ENCODE data around the gene ADGRL1.

GRCh38 chr19:14141041-14141440 lies 64.9 kb downstream of the ADGRL1 start:
- TF ChIP-seq YY1 (IDR thresholded peaks at IDR 0.05; ENCODE audit: insufficient read depth, insufficient read length) (no peak), SUZ12 (IDR thresholded peaks at IDR 0.05; ENCODE audit: extremely low read depth, insufficient read depth, insufficient read length) (no peak), ZNF274 (IDR thresholded peaks at IDR 0.05; ENCODE audit: low read depth, low read length) (no peak)

Measured in NT2/D1 (cell line).